Gastrocnemius medialis (tissue), 4 donors: ENCODE measurements around the gene CTNNA2.

ENCODE experiments used
- POLR2A ChIP-seq, 2 donors: fragments of 450-650 bp; IDR thresholded peaks; one replicate each; pipeline ENCODE4 v1.6.1; 2017; ENCODE audit warnings: antibody characterized with exemption in 2 of 2, mild to moderate bottlenecking in 2 of 2, moderate library complexity in 2 of 2
- TF ChIP-seq, protein P1 (sequence below), 5 experiments: fragments of 450-650 bp in 3 of 5; fragments of 200-600 bp in 2 of 5; sonication (generic) in 2 of 5; IDR thresholded peaks in 4 of 5; conservative IDR thresholded peaks in 1 of 5; 1 replicate in 4 of 5; 2 replicates in 1 of 5; pipeline ENCODE4 v1.5.1; 2016 to 2019; ENCODE audit warnings: antibody characterized with exemption in 5 of 5, mild to moderate bottlenecking in 3 of 5, moderate library complexity in 3 of 5

- TF ChIP-seq, protein P1, sequence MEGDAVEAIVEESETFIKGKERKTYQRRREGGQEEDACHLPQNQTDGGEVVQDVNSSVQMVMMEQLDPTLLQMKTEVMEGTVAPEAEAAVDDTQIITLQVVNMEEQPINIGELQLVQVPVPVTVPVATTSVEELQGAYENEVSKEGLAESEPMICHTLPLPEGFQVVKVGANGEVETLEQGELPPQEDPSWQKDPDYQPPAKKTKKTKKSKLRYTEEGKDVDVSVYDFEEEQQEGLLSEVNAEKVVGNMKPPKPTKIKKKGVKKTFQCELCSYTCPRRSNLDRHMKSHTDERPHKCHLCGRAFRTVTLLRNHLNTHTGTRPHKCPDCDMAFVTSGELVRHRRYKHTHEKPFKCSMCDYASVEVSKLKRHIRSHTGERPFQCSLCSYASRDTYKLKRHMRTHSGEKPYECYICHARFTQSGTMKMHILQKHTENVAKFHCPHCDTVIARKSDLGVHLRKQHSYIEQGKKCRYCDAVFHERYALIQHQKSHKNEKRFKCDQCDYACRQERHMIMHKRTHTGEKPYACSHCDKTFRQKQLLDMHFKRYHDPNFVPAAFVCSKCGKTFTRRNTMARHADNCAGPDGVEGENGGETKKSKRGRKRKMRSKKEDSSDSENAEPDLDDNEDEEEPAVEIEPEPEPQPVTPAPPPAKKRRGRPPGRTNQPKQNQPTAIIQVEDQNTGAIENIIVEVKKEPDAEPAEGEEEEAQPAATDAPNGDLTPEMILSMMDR (IDR thresholded peaks at IDR 0.05 in 4 of 5, conservative IDR thresholded peaks at IDR 0.05 in 1 of 5) = no peak
- TF ChIP-seq POLR2A (IDR thresholded peaks at IDR 0.05) = no peak
Observed at GRCh38 chr2:79971807-79972206, 459.0 kb downstream of the CTNNA2 start.
